ENCODE results near the gene ZNF280C. TPM values are rescaled to one million over a fixed set of nuclear protein-coding genes. Genes with fewer than 3 reads are reported as not detected.

The ZNF280C gene
- total RNA-seq, 1 donor from 2014 or later: 7.4 TPM

- Mint-ChIP-seq H3K36me3 (ENCODE audit: low read depth, unreplicated experiment) (no peaks in the 10 kb centered on the region), H3K27ac (ENCODE audit: unreplicated experiment) (peak overlapping the region; percentile 85), H3K4me1 (ENCODE audit: unreplicated experiment) (peaks cover 25% of the 10 kb centered on the region), H3K4me3 (ENCODE audit: unreplicated experiment) (peak overlapping the region; percentile 51), H3K9me3 (ENCODE audit: unreplicated experiment) (no peaks in the 10 kb centered on the region), H3K27me3 (ENCODE audit: unreplicated experiment) (peaks cover 3% of the 10 kb centered on the region)
- DNase-seq (ENCODE audit: low spot score): no peak
- TF ChIP-seq CTCF (IDR thresholded peaks at IDR 0.05; ENCODE audit: unreplicated experiment): no peak
Observed at GRCh38 chrX:130173190-130173895, 95.4 kb downstream of the ZNF280C start.

DNA sequence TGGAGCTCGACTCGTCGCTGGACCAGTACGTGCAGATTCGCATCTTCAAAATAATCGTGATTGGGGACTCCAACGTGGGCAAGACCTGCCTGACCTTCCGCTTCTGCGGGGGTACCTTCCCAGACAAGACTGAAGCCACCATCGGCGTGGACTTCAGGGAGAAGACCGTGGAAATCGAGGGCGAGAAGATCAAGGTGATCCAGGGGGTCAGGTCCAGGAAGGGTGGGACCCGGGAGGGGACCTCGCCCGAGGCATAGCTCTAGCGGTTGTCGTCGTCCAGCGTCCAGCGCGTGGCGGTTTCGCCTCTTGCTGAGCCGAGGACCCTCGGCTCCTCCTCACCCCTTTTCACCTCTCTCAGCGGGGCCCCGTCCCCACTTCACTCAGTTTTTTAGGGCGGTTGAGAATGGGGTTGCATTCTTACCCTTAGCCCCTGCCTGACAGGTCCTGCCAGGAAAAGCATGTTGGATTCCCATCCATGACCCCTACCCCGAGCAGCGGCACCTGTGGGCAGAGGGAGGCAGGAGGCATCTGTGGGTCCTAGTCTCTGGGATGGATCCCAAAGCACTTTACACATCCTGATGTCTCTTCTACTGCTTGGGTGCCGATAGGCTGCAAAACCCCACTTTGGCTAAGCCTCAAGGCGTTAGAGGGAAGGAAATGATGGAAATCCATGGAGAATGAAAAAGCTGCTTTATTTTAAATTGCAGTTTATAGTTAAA, 96.4 kb downstream of the ZNF280C start:
- H3K27me3 Mint-ChIP-seq (ENCODE audit: unreplicated experiment): peaks cover 3% of the 10 kb centered on the region
- H3K4me3 Mint-ChIP-seq (ENCODE audit: unreplicated experiment): peak overlapping the region; percentile 79
- no peak overlapping the region for H3K27ac Mint-ChIP-seq (ENCODE audit: unreplicated experiment)
- H3K4me1 Mint-ChIP-seq (ENCODE audit: unreplicated experiment): peaks cover 25% of the 10 kb centered on the region
- no peak for DNase-seq (ENCODE audit: low spot score)
- TF ChIP-seq CTCF (IDR thresholded peaks at IDR 0.05; ENCODE audit: unreplicated experiment): no peak
- no peaks in the 10 kb centered on the region for H3K36me3 Mint-ChIP-seq (ENCODE audit: low read depth, unreplicated experiment)
- H3K9me3 Mint-ChIP-seq (ENCODE audit: unreplicated experiment): no peaks in the 10 kb centered on the region

- DNase-seq (ENCODE audit: low spot score): peak; percentile 29
- Mint-ChIP-seq H3K27ac (ENCODE audit: unreplicated experiment) (no peak within 1 kb of the TSS), H3K9me3 (ENCODE audit: unreplicated experiment) (no peaks in the 10 kb centered on the region), H3K4me1 (ENCODE audit: unreplicated experiment) (peaks cover 30% of the 10 kb centered on the region), H3K36me3 (ENCODE audit: low read depth, unreplicated experiment) (no peaks in the 10 kb centered on the region), H3K4me3 (ENCODE audit: unreplicated experiment) (peak within 1 kb of the TSS; percentile 87), H3K27me3 (ENCODE audit: unreplicated experiment) (peaks cover 5% of the 10 kb centered on the region)
- no peak for TF ChIP-seq CTCF (IDR thresholded peaks at IDR 0.05; ENCODE audit: unreplicated experiment)
Observed at GRCh38 chrX:130171446-130172126, 97.1 kb downstream of the ZNF280C start, which contains the start of gene RAB33A. Gene RAB33A (plus strand): TSS chrX:130171962. CDS start chrX:130172063, 101 bp downstream.

GRCh38 chrX:130170752-130171445, 97.8 kb downstream of the ZNF280C start:
- Mint-ChIP-seq H3K4me3 (ENCODE audit: unreplicated experiment) (peak overlapping the region; percentile 87), H3K27ac (ENCODE audit: unreplicated experiment) (no peak overlapping the region), H3K36me3 (ENCODE audit: low read depth, unreplicated experiment) (no peaks in the 10 kb centered on the region), H3K27me3 (ENCODE audit: unreplicated experiment) (peaks cover 5% of the 10 kb centered on the region), H3K9me3 (ENCODE audit: unreplicated experiment) (no peaks in the 10 kb centered on the region), H3K4me1 (ENCODE audit: unreplicated experiment) (peaks cover 29% of the 10 kb centered on the region)
- peak; percentile 19 for DNase-seq (ENCODE audit: low spot score)
- no peak for TF ChIP-seq CTCF (IDR thresholded peaks at IDR 0.05; ENCODE audit: unreplicated experiment)

Data from endothelial cell (in vitro differentiated cells).